CD14-positive monocyte (primary cell): Measurements from ENCODE around the gene CA5B. TPM values are rescaled to one million over a fixed set of nuclear protein-coding genes. Genes with fewer than 3 reads are reported as not detected.

Experiments used
- DNase-seq, 3 donors: peaks; one replicate each; pipeline ENCODE4 v3.0.0-alpha.2; 2011 to 2022
- H2AFZ ChIP-seq: 2 replicates; pipeline ENCODE4 v1.6.0; 2012; ENCODE audit warnings: mild to moderate bottlenecking, low read depth, low read length, inconsistent platforms; ENCODE audit not compliant: insufficient read depth, poor library complexity, severe bottlenecking
- H3K27ac ChIP-seq, 2 donors: 1 replicate in 1 of 2; 2 replicates in 1 of 2; pipeline ENCODE4 v1.5.1; 2012 to 2013; ENCODE audit warnings: low read length in 2 of 2, control low read depth in 1 of 2, inconsistent platforms in 1 of 2, low read depth in 1 of 2, mild to moderate bottlenecking in 1 of 2
- H3K27me3 ChIP-seq, 2 donors: one replicate each; pipeline versions ENCODE4 v1.6.0 to v1.6.1; 2011 to 2013; ENCODE audit warnings: low read length in 2 of 2; ENCODE audit not compliant: control insufficient read depth in 2 of 2, insufficient read depth in 2 of 2
- H3K36me3 ChIP-seq, 2 donors: replicated peaks in 1 of 2; 1 replicate in 1 of 2; 2 replicates in 1 of 2; pipeline versions ENCODE4 v1.5.1 to v1.6.1; 2012 to 2013; ENCODE audit warnings: low read length in 2 of 2, control low read depth in 1 of 2, inconsistent platforms in 1 of 2, mild to moderate bottlenecking in 1 of 2; ENCODE audit not compliant: insufficient read depth in 2 of 2, control insufficient read depth in 1 of 2
- H3K4me1 ChIP-seq, 2 donors: 1 replicate in 1 of 2; 2 replicates in 1 of 2; pipeline versions ENCODE4 v1.5.1 to v1.6.1; 2012 to 2013; ENCODE audit warnings: low read length in 2 of 2, control low read depth in 1 of 2, inconsistent platforms in 1 of 2, mild to moderate bottlenecking in 1 of 2, moderate library complexity in 1 of 2; ENCODE audit not compliant: insufficient read depth in 2 of 2, control insufficient read depth in 1 of 2
- H3K4me2 ChIP-seq: replicated peaks from 2 replicates; pipeline ENCODE3; 2012; ENCODE audit warnings: low read length, moderate library complexity, mild to moderate bottlenecking; ENCODE audit not compliant: poor library complexity, severe bottlenecking; ENCODE audit errors: extremely low read depth
- H3K4me3 ChIP-seq, 3 experiments: fragments of 200-600 bp in 1 of 3; sonication (generic) in 1 of 3; replicated peaks in 1 of 3; 1 replicate in 2 of 3; 2 replicates in 1 of 3; pipeline ENCODE4 v1.5.1; 2011 to 2013; ENCODE audit warnings: low read length in 3 of 3, mild to moderate bottlenecking in 3 of 3, control low read depth in 2 of 3, low read depth in 2 of 3, inconsistent platforms in 1 of 3, moderate library complexity in 1 of 3
- H3K79me2 ChIP-seq: 2 replicates; pipeline ENCODE4 v1.6.0; 2012; ENCODE audit warnings: mild to moderate bottlenecking, control low read depth, inconsistent platforms, low read length, moderate library complexity; ENCODE audit not compliant: insufficient read depth
- H3K9ac ChIP-seq: 2 replicates; pipeline ENCODE4 v1.6.0; 2017; ENCODE audit warnings: low read length, mild to moderate bottlenecking; ENCODE audit not compliant: insufficient read depth, poor library complexity, severe bottlenecking
- H3K9me3 ChIP-seq, 2 donors: replicated peaks in 1 of 2; 1 replicate in 1 of 2; 2 replicates in 1 of 2; pipeline versions ENCODE4 v1.5.1 to v1.6.1; 2012 to 2013; ENCODE audit warnings: low read length in 2 of 2, control low read depth in 1 of 2; ENCODE audit not compliant: control insufficient read depth in 1 of 2, insufficient read depth in 1 of 2
- H4K20me1 ChIP-seq: 2 replicates; pipeline ENCODE4 v1.6.0; 2012; ENCODE audit warnings: mild to moderate bottlenecking, low read length, control low read depth, moderate library complexity; ENCODE audit not compliant: insufficient read depth
- H3K27ac Mint-ChIP-seq, 7 donors: one replicate each; pipeline ENCODE4 v1.8.0; 2020; ENCODE audit warnings: mild to moderate bottlenecking in 7 of 7, mixed read lengths in 7 of 7, moderate library complexity in 6 of 7, inconsistent platforms in 2 of 7
- H3K27me3 Mint-ChIP-seq, 3 donors: one replicate each; pipeline ENCODE4 v1.8.0; 2021 to 2022; ENCODE audit warnings: low read depth in 3 of 3, mild to moderate bottlenecking in 3 of 3, mixed read lengths in 3 of 3, moderate library complexity in 3 of 3, inconsistent platforms in 1 of 3
- H3K36me3 Mint-ChIP-seq, 2 donors: one replicate each; pipeline ENCODE4 v1.8.0; 2020; ENCODE audit warnings: mixed read lengths in 2 of 2, inconsistent platforms in 1 of 2, mild to moderate bottlenecking in 1 of 2
- H3K4me1 Mint-ChIP-seq: one replicate; pipeline ENCODE4 v1.8.0; 2020; ENCODE audit warnings: mild to moderate bottlenecking, mixed read lengths
- H3K4me3 Mint-ChIP-seq, 2 donors: one replicate each; pipeline ENCODE4 v1.8.0; 2020; ENCODE audit warnings: mild to moderate bottlenecking in 2 of 2, mixed read lengths in 2 of 2, moderate library complexity in 1 of 2
- H3K9me3 Mint-ChIP-seq, 7 donors: one replicate each; pipeline ENCODE4 v1.8.0; 2020 to 2022; ENCODE audit warnings: mixed read lengths in 7 of 7, mild to moderate bottlenecking in 6 of 7, moderate library complexity in 6 of 7, inconsistent platforms in 2 of 7
- WGBS: methylation state at CpG from one replicate; pipeline ENCODE4 v1.1.5; 2013; ENCODE audit warnings: missing lambda C conversion rate; ENCODE audit not compliant: insufficient coverage; 5-methylcytosine and 5-hydroxymethylcytosine counted together
- intact Hi-C, 2 donors: fragments of 100-400 bp; cut with micrococcal nuclease; formaldehyde crosslinking; loops; one replicate each; pipeline versions ENCODE4 v1.15.0 to v1.15.1; 2023
- polyA plus RNA-seq, 3 donors: library from polyadenylated mRNA; depleted of rRNA in 1 of 3; unstranded in 2 of 3; stranded (reverse) in 1 of 3; fragments of 300-500 nt in 2 of 3; fragments of >200 nt in 1 of 3; fragmentation: Illumina TruSeq in 2 of 3; gene quantifications; 1 replicate in 2 of 3; 2 replicates in 1 of 3; pipeline ENCODE4 v1.2.3, GENCODE V29; 2012 to 2021
- TF ChIP-seq, protein P1 (sequence below): fragments of 200-600 bp; IDR thresholded peaks from one replicate; pipeline ENCODE4 v1.8.0; 2022; ENCODE audit warnings: antibody characterized with exemption, mild to moderate bottlenecking

Gene CA5B
- polyA plus RNA-seq, 3 donors: 6.2 to 24.4 (median 21.4) TPM

DNA sequence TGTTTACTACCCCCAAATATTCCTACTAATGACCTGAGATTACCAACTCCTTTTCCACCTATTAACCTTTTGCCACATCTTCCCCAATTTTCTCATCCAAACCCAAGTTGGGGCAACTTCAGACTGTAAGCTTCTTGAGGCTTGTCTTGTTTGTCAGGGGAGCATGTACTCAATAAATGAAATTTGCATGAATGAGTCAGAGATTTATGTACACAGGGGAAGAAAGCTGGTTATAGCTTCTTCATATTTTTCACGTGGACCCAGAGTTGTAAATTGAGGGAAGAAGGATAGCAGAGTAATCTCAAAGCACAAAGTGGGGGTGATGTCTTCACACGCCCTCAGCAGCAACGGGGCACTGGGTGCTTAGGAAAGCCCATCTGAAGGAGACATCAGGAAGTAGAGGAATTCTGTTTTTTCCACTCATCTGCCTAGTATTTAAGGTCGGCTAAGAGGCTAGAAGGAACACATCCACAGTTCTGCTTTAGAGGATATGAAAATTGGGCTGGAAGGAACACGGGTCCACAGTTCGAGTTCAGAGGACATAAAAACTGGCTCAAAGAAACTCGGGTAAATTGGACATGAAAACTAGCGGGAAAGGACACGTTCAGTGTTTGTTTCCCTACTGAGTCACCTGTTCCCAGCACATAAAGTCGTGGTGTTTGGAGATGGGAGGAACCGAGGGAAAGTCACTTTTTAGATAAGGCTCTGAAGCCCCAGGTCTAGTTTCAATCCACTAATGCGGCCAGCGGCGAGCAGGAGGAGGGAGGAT lies 696 bp upstream of the CA5B start:
- no peaks in the 10 kb centered on the region for H3K9me3 ChIP-seq
- peaks cover 5 to 15% of the 10 kb centered on the region in 2 donors for H3K36me3 ChIP-seq
- WGBS: 0% methylated on average over 1 of the region's 14 CpGs
- peaks cover 26% of the 10 kb centered on the region for H3K79me2 ChIP-seq
- intact Hi-C loops: loop anchor here in 1 of 2 donors (5.0 kb wide), 1 partner anchor 60 kb away; no protein-coding TSS in a partner anchor
- H3K4me1 ChIP-seq: peaks cover 6 to 27% of the 10 kb centered on the region in 2 donors
- peak overlapping the region; percentile 41 for H2AFZ ChIP-seq
- H3K27ac Mint-ChIP-seq: peak overlapping the region; percentile 86 to 93 (median 89)
- peak overlapping the region; percentile 29 to 88 (median 32) for H3K4me3 ChIP-seq
- H3K4me2 ChIP-seq: peak overlapping the region; percentile 83
- H3K9ac ChIP-seq: no peak overlapping the region
- peaks cover 0 to 12% (median 0%) of the 10 kb centered on the region in 7 donors for H3K9me3 Mint-ChIP-seq
- H3K4me3 Mint-ChIP-seq: peak overlapping the region; percentile 83 to 84
- TF ChIP-seq, protein P1, sequence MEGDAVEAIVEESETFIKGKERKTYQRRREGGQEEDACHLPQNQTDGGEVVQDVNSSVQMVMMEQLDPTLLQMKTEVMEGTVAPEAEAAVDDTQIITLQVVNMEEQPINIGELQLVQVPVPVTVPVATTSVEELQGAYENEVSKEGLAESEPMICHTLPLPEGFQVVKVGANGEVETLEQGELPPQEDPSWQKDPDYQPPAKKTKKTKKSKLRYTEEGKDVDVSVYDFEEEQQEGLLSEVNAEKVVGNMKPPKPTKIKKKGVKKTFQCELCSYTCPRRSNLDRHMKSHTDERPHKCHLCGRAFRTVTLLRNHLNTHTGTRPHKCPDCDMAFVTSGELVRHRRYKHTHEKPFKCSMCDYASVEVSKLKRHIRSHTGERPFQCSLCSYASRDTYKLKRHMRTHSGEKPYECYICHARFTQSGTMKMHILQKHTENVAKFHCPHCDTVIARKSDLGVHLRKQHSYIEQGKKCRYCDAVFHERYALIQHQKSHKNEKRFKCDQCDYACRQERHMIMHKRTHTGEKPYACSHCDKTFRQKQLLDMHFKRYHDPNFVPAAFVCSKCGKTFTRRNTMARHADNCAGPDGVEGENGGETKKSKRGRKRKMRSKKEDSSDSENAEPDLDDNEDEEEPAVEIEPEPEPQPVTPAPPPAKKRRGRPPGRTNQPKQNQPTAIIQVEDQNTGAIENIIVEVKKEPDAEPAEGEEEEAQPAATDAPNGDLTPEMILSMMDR: no peak
- H3K27me3 ChIP-seq: peaks cover 0 to 11% of the 10 kb centered on the region in 2 donors
- peak overlapping the region; percentile 35 to 50 for H3K27ac ChIP-seq
- peaks cover 8 to 40% of the 10 kb centered on the region in 2 donors for H3K36me3 Mint-ChIP-seq
- H3K4me1 Mint-ChIP-seq: peaks cover 18% of the 10 kb centered on the region
- H3K27me3 Mint-ChIP-seq: peaks cover 0 to 26% (median 0%) of the 10 kb centered on the region in 3 donors
- DNase-seq: peak; percentile 31 to 54 (median 48)
- peaks cover 14% of the 10 kb centered on the region for H4K20me1 ChIP-seq

DNA sequence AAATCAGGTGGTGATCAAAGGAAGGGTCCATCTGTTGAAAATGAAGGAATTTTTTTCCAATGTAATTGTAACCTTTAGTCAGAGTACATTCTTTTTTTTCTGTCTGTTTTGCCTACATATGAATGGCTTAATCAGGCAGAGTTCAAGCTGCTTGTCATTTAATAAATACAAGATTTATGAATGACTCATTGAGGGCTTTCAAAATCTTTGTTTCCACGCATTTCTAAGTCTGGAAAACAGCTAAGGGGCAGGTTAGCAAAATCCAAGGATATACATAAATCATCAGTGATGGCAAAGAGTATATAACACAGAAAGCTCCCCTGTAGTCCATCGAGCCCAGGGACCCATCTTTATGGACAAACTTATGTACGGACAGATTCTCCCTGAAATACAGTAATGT lies 1.8 kb downstream of the CA5B start:
- H3K79me2 ChIP-seq: peaks cover 38% of the 10 kb centered on the region
- TF ChIP-seq, protein P1: no peak
- H3K27me3 Mint-ChIP-seq: peaks cover 0 to 34% (median 0%) of the 10 kb centered on the region in 3 donors
- H3K27ac Mint-ChIP-seq: no peak overlapping the region
- no peaks in the 10 kb centered on the region for H3K9me3 ChIP-seq
- H3K4me3 ChIP-seq: no peak overlapping the region
- H3K4me2 ChIP-seq: no peak overlapping the region
- H3K9ac ChIP-seq: no peak overlapping the region
- H3K27me3 ChIP-seq: peaks cover 0 to 11% of the 10 kb centered on the region in 2 donors
- DNase-seq: no peak
- H3K4me1 Mint-ChIP-seq: peaks cover 26% of the 10 kb centered on the region
- H2AFZ ChIP-seq: no peak overlapping the region
- no peak overlapping the region for H3K4me3 Mint-ChIP-seq
- peaks cover 11 to 36% of the 10 kb centered on the region in 2 donors for H3K4me1 ChIP-seq
- no peak overlapping the region for H3K27ac ChIP-seq
- H4K20me1 ChIP-seq: peaks cover 14% of the 10 kb centered on the region
- peaks cover 10 to 47% of the 10 kb centered on the region in 2 donors for H3K36me3 Mint-ChIP-seq
- peaks cover 5 to 16% of the 10 kb centered on the region in 2 donors for H3K36me3 ChIP-seq
- no CpG with 5 or more reads among the region's 3 CpGs for WGBS
- intact Hi-C loops: loop anchor here in 1 of 2 donors (5.0 kb wide), 1 partner anchor 63 kb away; no protein-coding TSS in a partner anchor
- peaks cover 0 to 12% (median 0%) of the 10 kb centered on the region in 7 donors for H3K9me3 Mint-ChIP-seq
